Measurements from ENCODE around the gene MESP1.

- TF ChIP-seq CTCF (IDR thresholded peaks at IDR 0.05; ENCODE audit: poor library complexity) (no peak), EZH2 (IDR thresholded peaks at IDR 0.05; ENCODE audit: borderline replicate concordance) (no peak)
These were observed 10.2 kb upstream of the MESP1 start for GRCh38 chr15:89761009-89761831.
